ENCODE data around the gene RPS28.

Gene RPS28

DNA sequence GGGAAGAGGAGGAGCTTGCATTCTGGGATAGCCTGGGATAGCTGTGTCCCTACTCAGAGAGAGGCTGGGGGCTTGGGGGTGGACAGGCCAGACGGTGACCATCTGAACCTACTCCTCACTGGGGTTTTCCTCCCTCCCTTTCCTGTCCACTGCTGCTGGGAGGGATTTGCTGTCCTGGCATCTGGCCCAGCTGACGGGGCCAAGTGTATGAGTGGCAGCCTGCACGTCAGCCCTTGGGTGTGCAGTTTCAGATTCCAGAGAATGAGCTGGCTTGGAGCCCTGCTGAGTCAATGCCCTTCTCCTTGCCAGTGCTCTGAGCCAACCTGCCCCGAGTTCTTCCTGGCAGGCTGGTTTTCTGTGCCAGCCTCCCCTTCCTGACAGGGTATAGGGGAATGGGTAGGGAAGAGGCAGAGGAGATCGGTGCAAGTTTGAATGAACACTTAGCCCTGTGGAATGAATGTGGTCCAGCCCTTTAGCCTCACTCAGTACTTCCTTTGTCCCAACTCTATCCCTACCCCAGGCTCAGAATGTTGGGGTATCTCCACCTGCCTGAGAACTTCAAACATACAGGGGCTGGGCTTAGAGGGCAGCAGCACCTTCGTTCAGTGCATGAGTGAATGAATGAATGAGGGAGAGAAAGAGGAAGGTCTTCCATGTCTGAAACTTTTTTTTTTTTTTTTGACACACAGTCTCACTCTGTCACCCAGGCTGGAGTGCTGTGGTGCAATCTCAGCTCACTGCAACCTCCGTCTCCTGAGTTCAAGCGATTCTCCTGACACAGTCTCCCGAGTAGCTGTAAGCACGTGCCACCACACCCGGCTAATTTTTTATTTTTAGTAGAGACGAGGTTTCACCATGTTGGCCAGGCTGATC, 40.9 kb downstream of the RPS28 start:
- no peaks in the 10 kb centered on the region; the same call in 1 of the 2 replicates for H3K9me3 ChIP-seq
- peaks cover 3% of the 10 kb centered on the region for H3K4me1 ChIP-seq
- TF ChIP-seq, protein P1, sequence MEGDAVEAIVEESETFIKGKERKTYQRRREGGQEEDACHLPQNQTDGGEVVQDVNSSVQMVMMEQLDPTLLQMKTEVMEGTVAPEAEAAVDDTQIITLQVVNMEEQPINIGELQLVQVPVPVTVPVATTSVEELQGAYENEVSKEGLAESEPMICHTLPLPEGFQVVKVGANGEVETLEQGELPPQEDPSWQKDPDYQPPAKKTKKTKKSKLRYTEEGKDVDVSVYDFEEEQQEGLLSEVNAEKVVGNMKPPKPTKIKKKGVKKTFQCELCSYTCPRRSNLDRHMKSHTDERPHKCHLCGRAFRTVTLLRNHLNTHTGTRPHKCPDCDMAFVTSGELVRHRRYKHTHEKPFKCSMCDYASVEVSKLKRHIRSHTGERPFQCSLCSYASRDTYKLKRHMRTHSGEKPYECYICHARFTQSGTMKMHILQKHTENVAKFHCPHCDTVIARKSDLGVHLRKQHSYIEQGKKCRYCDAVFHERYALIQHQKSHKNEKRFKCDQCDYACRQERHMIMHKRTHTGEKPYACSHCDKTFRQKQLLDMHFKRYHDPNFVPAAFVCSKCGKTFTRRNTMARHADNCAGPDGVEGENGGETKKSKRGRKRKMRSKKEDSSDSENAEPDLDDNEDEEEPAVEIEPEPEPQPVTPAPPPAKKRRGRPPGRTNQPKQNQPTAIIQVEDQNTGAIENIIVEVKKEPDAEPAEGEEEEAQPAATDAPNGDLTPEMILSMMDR (IDR thresholded peaks at IDR 0.05; ENCODE audit: low read depth, low read length): no peak
- no peak overlapping the region for H3K4me3 ChIP-seq (ENCODE audit: low read depth, low read length)
- H3K27me3 ChIP-seq: peaks cover 8% of the 10 kb centered on the region; the same call in 1 of the 2 replicates
- H3K36me3 ChIP-seq: no peaks in the 10 kb centered on the region
- peak; percentile 69 for DNase-seq

DNA sequence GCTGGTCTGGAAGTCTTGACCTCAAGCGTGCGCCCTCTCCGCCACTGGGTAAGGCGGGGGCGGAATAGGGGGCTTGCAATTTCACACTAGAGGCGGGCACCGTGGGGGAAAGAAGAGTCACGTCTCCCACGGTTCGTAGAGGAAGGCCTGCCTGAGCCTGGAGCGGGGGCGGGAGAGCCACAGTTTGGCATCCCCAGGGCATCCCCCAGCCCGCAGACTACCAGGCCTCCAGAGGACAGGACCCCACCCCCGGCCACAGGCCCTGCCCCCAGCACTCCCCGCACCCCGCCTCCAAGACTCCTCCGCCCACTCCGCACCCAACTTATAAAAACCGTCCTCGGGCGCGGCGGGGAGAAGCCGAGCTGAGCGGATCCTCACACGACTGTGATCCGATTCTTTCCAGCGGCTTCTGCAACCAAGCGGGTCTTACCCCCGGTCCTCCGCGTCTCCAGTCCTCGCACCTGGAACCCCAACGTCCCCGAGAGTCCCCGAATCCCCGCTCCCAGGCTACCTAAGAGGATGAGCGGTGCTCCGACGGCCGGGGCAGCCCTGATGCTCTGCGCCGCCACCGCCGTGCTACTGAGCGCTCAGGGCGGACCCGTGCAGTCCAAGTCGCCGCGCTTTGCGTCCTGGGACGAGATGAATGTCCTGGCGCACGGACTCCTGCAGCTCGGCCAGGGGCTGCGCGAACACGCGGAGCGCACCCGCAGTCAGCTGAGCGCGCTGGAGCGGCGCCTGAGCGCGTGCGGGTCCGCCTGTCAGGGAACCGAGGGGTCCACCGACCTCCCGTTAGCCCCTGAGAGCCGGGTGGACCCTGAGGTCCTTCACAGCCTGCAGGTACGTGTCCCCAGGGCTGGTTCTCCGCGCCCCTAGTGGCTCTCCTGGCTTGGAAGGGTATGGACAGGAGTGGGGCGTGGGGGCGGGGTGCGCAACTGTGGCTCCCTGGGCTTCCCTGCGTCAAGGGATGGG, 42.8 kb downstream of the RPS28 start, which contains the start of gene ANGPTL4:
TSS of gene ANGPTL4 (plus strand) at position 353 of the 969 bp plus-strand sequence. CDS start at position 520, 167 bp downstream.
- peak within 1 kb of the TSS; percentile 51 for H3K4me3 ChIP-seq (ENCODE audit: low read depth, low read length)
- H3K9me3 ChIP-seq: no peaks in the 10 kb centered on the region
- peaks cover 8% of the 10 kb centered on the region for H3K4me1 ChIP-seq
- TF ChIP-seq, protein P1 (IDR thresholded peaks at IDR 0.05; ENCODE audit: low read depth, low read length): no peak; the same call in 1 of the 2 replicates
- no peaks in the 10 kb centered on the region for H3K36me3 ChIP-seq
- H3K27me3 ChIP-seq: peaks cover 8% of the 10 kb centered on the region; the same call in 1 of the 2 replicates
- DNase-seq: peak; percentile 68

DNA sequence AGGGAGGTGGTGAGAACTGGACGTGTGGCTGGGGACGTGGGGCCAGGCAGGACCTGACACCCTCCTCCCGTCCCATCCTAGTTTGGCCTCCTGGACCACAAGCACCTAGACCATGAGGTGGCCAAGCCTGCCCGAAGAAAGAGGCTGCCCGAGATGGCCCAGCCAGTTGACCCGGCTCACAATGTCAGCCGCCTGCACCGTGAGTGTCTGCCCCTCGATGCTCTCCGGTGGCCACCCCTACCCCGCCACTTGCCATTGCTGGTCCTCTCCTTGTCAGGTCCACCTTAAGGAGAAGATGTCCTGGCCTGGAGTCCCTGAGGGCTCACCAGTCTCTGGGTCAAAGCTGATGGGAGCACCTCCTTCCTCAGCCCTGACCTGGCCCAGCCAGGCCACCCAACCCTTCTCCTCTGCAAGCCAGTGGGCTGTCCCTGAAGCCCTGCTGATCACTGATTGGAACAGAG, 44.9 kb downstream of the RPS28 start:
- no peak for DNase-seq
- TF ChIP-seq, protein P1 (IDR thresholded peaks at IDR 0.05; ENCODE audit: low read depth, low read length): no peak
- Histone ChIP-seq H3K4me1 (peaks cover 8% of the 10 kb centered on the region), H3K4me3 (ENCODE audit: low read depth, low read length) (no peak overlapping the region), H3K27me3 (peaks cover 8% of the 10 kb centered on the region; the same call in 1 of the 2 replicates), H3K36me3 (no peaks in the 10 kb centered on the region), H3K9me3 (no peaks in the 10 kb centered on the region)

DNA sequence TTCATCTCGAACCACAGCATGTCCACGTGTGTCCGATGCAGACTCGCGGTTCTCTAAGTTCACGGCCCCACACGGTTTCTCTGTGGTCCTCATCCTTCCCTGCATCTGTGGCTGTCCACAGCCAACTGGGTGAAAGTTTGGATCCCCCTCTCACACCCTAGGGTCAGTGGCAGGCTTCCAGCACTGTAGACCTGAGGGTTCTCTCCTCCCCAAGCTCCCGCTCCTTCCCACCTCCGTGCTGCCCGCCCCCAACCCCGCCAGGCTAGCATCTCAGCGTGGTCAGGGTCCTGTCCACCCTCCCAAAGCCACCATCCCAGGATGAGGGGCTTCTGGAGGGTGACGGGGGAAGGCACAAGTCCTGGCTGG, 45.6 kb downstream of the RPS28 start:
- no peak for DNase-seq
- H3K4me1 ChIP-seq: peaks cover 12% of the 10 kb centered on the region
- H3K9me3 ChIP-seq: no peaks in the 10 kb centered on the region
- H3K36me3 ChIP-seq: no peaks in the 10 kb centered on the region
- TF ChIP-seq, protein P1 (IDR thresholded peaks at IDR 0.05; ENCODE audit: low read depth, low read length): no peak
- H3K27me3 ChIP-seq: peaks cover 8% of the 10 kb centered on the region; the same call in 1 of the 2 replicates
- H3K4me3 ChIP-seq (ENCODE audit: low read depth, low read length): peak overlapping the region; percentile 8; the same call in 1 of the 2 replicates

DNA sequence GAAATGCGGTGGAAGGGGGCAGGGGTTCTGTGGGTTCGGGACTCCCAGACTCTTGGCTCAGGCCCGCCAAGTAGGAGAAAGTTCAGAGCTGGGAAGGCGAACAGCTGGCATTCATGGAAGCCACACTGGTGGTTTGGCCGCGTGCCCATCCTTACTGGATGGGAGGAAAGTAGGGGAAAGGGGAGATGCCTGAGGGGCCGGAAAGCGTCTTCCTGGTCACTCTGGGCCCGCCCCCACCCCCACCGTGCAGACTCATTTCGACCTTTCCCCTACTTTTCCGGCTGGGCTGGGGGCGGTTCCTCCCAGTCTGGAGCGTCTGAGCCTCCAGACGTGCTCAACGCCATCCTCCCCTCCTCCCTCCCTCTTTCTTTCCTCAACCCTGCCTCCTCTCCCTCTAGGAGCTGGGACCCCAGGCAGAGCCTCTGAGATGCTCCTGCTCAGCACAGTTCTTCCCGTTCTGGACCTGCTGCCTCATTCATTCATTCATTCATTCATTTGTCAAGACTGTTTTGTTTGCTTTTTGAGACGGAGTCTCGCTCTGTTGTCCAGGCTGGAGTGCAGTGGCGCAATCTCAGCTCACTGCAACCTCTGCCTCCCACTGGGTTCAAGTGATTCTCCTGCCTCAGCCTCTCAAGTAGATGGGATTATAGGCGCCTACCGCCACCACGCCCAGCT, 46.2 kb downstream of the RPS28 start:
- H3K27me3 ChIP-seq: peaks cover 8% of the 10 kb centered on the region; the same call in 1 of the 2 replicates
- peak overlapping the region; percentile 8 for H3K4me3 ChIP-seq (ENCODE audit: low read depth, low read length)
- H3K9me3 ChIP-seq: no peaks in the 10 kb centered on the region
- peak; percentile 94 for DNase-seq
- TF ChIP-seq, protein P1 (IDR thresholded peaks at IDR 0.05; ENCODE audit: low read depth, low read length): no peak
- no peaks in the 10 kb centered on the region for H3K36me3 ChIP-seq
- peaks cover 12% of the 10 kb centered on the region for H3K4me1 ChIP-seq
